Spleen (tissue), 11 donors: ENCODE data around the gene TOR4A. TPM values are rescaled to one million over a fixed set of nuclear protein-coding genes. Genes with fewer than 3 reads are reported as not detected.

Experiments
- DNase-seq: peaks from one replicate; pipeline ENCODE4 v3.0.0-alpha.2; 2020
- H3K27ac ChIP-seq, 8 donors: fragments of 200-600 bp; sonication (generic) in 7 of 8; 1 replicate in 4 of 8; 2 replicates in 4 of 8; pipeline versions ENCODE4 v1.5.0 to v1.8.0; 2016 to 2021; ENCODE audit warnings: inconsistent platforms in 4 of 8, mild to moderate bottlenecking in 4 of 8, moderate library complexity in 1 of 8
- H3K27me3 ChIP-seq, 7 donors: fragments of 200-600 bp; sonication (generic) in 6 of 7; replicated peaks in 1 of 7; 1 replicate in 4 of 7; 2 replicates in 3 of 7; pipeline versions ENCODE4 v1.5.0 to v1.8.0; 2016 to 2021; ENCODE audit warnings: inconsistent platforms in 3 of 7, mild to moderate bottlenecking in 1 of 7
- H3K36me3 ChIP-seq, 6 donors: fragments of 200-600 bp; sonication (generic) in 5 of 6; 1 replicate in 4 of 6; 2 replicates in 2 of 6; pipeline versions ENCODE4 v1.5.0 to v1.8.0; 2016 to 2021; ENCODE audit warnings: inconsistent platforms in 2 of 6
- H3K4me1 ChIP-seq, 6 donors: fragments of 200-600 bp; sonication (generic) in 5 of 6; 1 replicate in 3 of 6; 2 replicates in 3 of 6; pipeline versions ENCODE4 v1.5.0 to v1.8.0; 2016 to 2021; ENCODE audit warnings: inconsistent platforms in 3 of 6
- H3K4me3 ChIP-seq, 8 donors: fragments of 200-600 bp; sonication (generic) in 7 of 8; 1 replicate in 4 of 8; 2 replicates in 4 of 8; pipeline versions ENCODE4 v1.5.0 to v1.8.0; 2016 to 2021; ENCODE audit warnings: inconsistent platforms in 4 of 8, mild to moderate bottlenecking in 4 of 8, moderate library complexity in 2 of 8
- H3K9me3 ChIP-seq, 8 donors: fragments of 200-600 bp; sonication (generic) in 7 of 8; 1 replicate in 4 of 8; 2 replicates in 4 of 8; pipeline versions ENCODE4 v1.5.0 to v1.8.0; 2016 to 2021; ENCODE audit warnings: inconsistent platforms in 4 of 8
- CTCF ChIP-seq, 11 experiments: fragments of 200-600 bp in 7 of 11; fragments of 450-650 bp in 4 of 11; sonication (generic) in 4 of 11; IDR thresholded peaks in 8 of 11; conservative IDR thresholded peaks in 3 of 11; 1 replicate in 7 of 11; 2 replicates in 4 of 11; pipeline versions ENCODE4 v1.4.0 to v1.8.0; 2016 to 2021; ENCODE audit warnings: antibody characterized with exemption in 11 of 11, inconsistent platforms in 4 of 11, mild to moderate bottlenecking in 1 of 11
- POLR2A ChIP-seq, 3 donors: fragments of 450-650 bp; IDR thresholded peaks; one replicate each; pipeline ENCODE4 v1.5.1; 2017; ENCODE audit warnings: antibody characterized with exemption in 3 of 3, mild to moderate bottlenecking in 1 of 3
- POLR2AphosphoS5 ChIP-seq, 3 donors: sonication (generic); formaldehyde crosslinking; IDR thresholded peaks; one replicate each; pipeline ENCODE4 v1.5.1; 2017; ENCODE audit warnings: antibody characterized with exemption in 3 of 3
- WGBS, 5 donors: extraction: QIAGEN DNeasy Blood & Tissue Kit in 3 of 5; methylation state at CpG; one replicate each; pipeline versions ENCODE4 v1.1.5 to v1.1.7; 2013 to 2018; 5-methylcytosine and 5-hydroxymethylcytosine counted together
- intact Hi-C: fragments of 100-400 bp; cut with DNase I; formaldehyde crosslinking; loops from one replicate; pipeline ENCODE4 v1.15.0; 2023; ENCODE audit warnings: low total_unique reads
- polyA plus RNA-seq, 3 donors: library from polyadenylated mRNA; stranded (reverse); fragments of 200-250 nt; gene quantifications; one replicate each; pipeline ENCODE4 v1.2.1, GENCODE V29; 2013
- total RNA-seq, 7 donors: library from RNA; depleted of rRNA in 3 of 7; stranded (reverse); fragments of >200 nt in 3 of 7; fragmentation: NEBNext Ultra II Directional in 4 of 7; extraction: Animal tissue kit (Norgen Biotek cat#: 25700) in 4 of 7; gene quantifications; one replicate each; pipeline versions ENCODE4 v1.1.0 to v1.2.1, GENCODE V29; 2016 to 2021
- donor health status: healthy with polysubstance abuse.
- donor health status: DM: no; HTN: no; CAD: no; lungs with moderate emphysema.
- donor health status: DM: no; HTN: no; CAD: no.
- donor health status: Bipolar disorder and iron deficiency.
- donor health status: healthy.
- donor health status: DM: no; HTN: no; CAD: no.
- donor health status: DM: yes; HTN: yes; CAD: no.

The TOR4A gene
- total and polyA plus RNA-seq, 10 donors: 3.2 to 39.9 (median 26.2) TPM

GRCh38 chr9:137313326-137313936 lies 35.9 kb downstream of the TOR4A start:
- H3K4me1 ChIP-seq: peaks cover 4 to 55% (median 27%) of the 10 kb centered on the region in 6 donors
- 67 to 88% (median 78%) methylated on average over 3 to 9 of the region's 9 CpGs for WGBS, 5 donors
- DNase-seq: peak; percentile 73

GRCh38 chr9:137313956-137314560 lies 36.5 kb downstream of the TOR4A start:
- intact Hi-C loops: no loop called here
- H3K27ac ChIP-seq: no peak overlapping the region
- H3K9me3 ChIP-seq: no peaks in the 10 kb centered on the region
- H3K27me3 ChIP-seq: peaks cover 0 to 33% (median 16%) of the 10 kb centered on the region in 7 donors
- no peaks in the 10 kb centered on the region for H3K36me3 ChIP-seq
- no peak for TF ChIP-seq POLR2A (IDR thresholded peaks at IDR 0.05)
- peak in 2 of 11 experiments; percentile 43 to 50 for TF ChIP-seq CTCF (IDR thresholded peaks at IDR 0.05 in 8 of 11, conservative IDR thresholded peaks at IDR 0.05 in 3 of 11)
- peak in 1 of 3 donors; percentile 23 for TF ChIP-seq POLR2AphosphoS5 (IDR thresholded peaks at IDR 0.05)
- H3K4me3 ChIP-seq: no peak overlapping the region
- DNase-seq: peak; percentile 73
- H3K4me1 ChIP-seq: peaks cover 5 to 61% (median 30%) of the 10 kb centered on the region in 6 donors
- WGBS, 5 donors: 71 to 95% (median 92%) methylated on average over 11 to 24 of the region's 24 CpGs

More at GRCh38 chr9:137313326-137313936, 35.9 kb downstream of the TOR4A start:
- Histone ChIP-seq H3K27ac (no peak overlapping the region), H3K36me3 (no peaks in the 10 kb centered on the region), H3K27me3 (peaks cover 0 to 33% (median 16%) of the 10 kb centered on the region in 7 donors), H3K4me3 (no peak overlapping the region), H3K9me3 (no peaks in the 10 kb centered on the region)
- TF ChIP-seq POLR2AphosphoS5 (IDR thresholded peaks at IDR 0.05) (no peak), CTCF (IDR thresholded peaks at IDR 0.05 in 8 of 11, conservative IDR thresholded peaks at IDR 0.05 in 3 of 11) (no peak)
- intact Hi-C loops: no loop called here

- no peaks in the 10 kb centered on the region for H3K9me3 ChIP-seq
- H3K36me3 ChIP-seq: no peaks in the 10 kb centered on the region
- WGBS, 5 donors: 59 to 84% (median 73%) methylated on average over 21 to 42 of the region's 42 CpGs
- TF ChIP-seq POLR2AphosphoS5 (IDR thresholded peaks at IDR 0.05) (peak in 1 of 3 donors; percentile 11), POLR2A (IDR thresholded peaks at IDR 0.05) (no peak)
- H3K4me1 ChIP-seq: peaks cover 12 to 69% (median 37%) of the 10 kb centered on the region in 6 donors
- no peak overlapping the region for H3K4me3 ChIP-seq
- peak; percentile 77 for DNase-seq
- H3K27me3 ChIP-seq: peaks cover 0 to 33% (median 16%) of the 10 kb centered on the region in 7 donors
- intact Hi-C loops: no loop called here
- H3K27ac ChIP-seq: peak overlapping the region in 1 of 8 donors; percentile 37
These were observed 37.3 kb downstream of the TOR4A start for GRCh38 chr9:137314561-137315560.

GRCh38 chr9:137315581-137316011 lies 38.1 kb downstream of the TOR4A start:
- H3K36me3 ChIP-seq: no peaks in the 10 kb centered on the region
- H3K27me3 ChIP-seq: peaks cover 0 to 33% (median 16%) of the 10 kb centered on the region in 7 donors
- no peaks in the 10 kb centered on the region for H3K9me3 ChIP-seq
- 29 to 44% (median 33%) methylated on average over 11 to 18 of the region's 18 CpGs for WGBS, 5 donors
- peak overlapping the region in 4 of 8 donors; percentile 27 to 62 (median 34) for H3K4me3 ChIP-seq
- TF ChIP-seq CTCF (IDR thresholded peaks at IDR 0.05 in 8 of 11, conservative IDR thresholded peaks at IDR 0.05 in 3 of 11): no peak
- intact Hi-C loops: no loop called here
- peaks cover 20 to 77% (median 44%) of the 10 kb centered on the region in 6 donors for H3K4me1 ChIP-seq
- H3K27ac ChIP-seq: peak overlapping the region in 2 of 8 donors; percentile 37 to 39
- DNase-seq: no peak
